Stomach (tissue), 9 donors: ENCODE data around the gene PHF21A. TPM values are rescaled to one million over a fixed set of nuclear protein-coding genes. Genes with fewer than 3 reads are reported as not detected.
A peak's percentile ranks its signal among the peaks of the same experiment; 100 is the strongest.

ENCODE experiments used
- DNase-seq, 2 donors: peaks; one replicate each; pipeline versions ENCODE4 v3.0.0 to v3.0.0-alpha.2; 2013 to 2019
- H3K27ac ChIP-seq, 5 donors: fragments of 200-600 bp in 4 of 5; sonication (generic) in 4 of 5; one replicate each; pipeline ENCODE4 v1.5.1; 2013 to 2019; ENCODE audit warnings: mild to moderate bottlenecking in 1 of 5, moderate library complexity in 1 of 5
- H3K27me3 ChIP-seq, 3 donors: fragments of 200-600 bp; sonication (generic); one replicate each; pipeline ENCODE4 v1.5.1; 2017 to 2019; ENCODE audit warnings: mixed run types in 1 of 3
- H3K36me3 ChIP-seq, 4 donors: fragments of 200-600 bp; sonication (generic); 1 replicate in 3 of 4; 2 replicates in 1 of 4; pipeline ENCODE4 v1.5.1; 2016 to 2019
- H3K4me1 ChIP-seq, 4 donors: fragments of 200-600 bp; sonication (generic); one replicate each; pipeline ENCODE4 v1.5.1; 2016 to 2019
- H3K4me3 ChIP-seq, 4 donors: fragments of 200-600 bp; sonication (generic) in 3 of 4; one replicate each; pipeline ENCODE4 v1.5.1; 2016 to 2019; ENCODE audit warnings: mild to moderate bottlenecking in 1 of 4
- H3K9me3 ChIP-seq, 4 donors: fragments of 200-600 bp; sonication (generic); one replicate each; pipeline ENCODE4 v1.5.1; 2016 to 2019
- EP300 ChIP-seq: sonication (generic); formaldehyde crosslinking; IDR thresholded peaks from one replicate; pipeline ENCODE4 v1.6.1; 2017; ENCODE audit warnings: antibody characterized with exemption
- POLR2A ChIP-seq, 4 donors: fragments of 450-650 bp; IDR thresholded peaks; one replicate each; pipeline ENCODE4 v1.6.1; 2016; ENCODE audit warnings: antibody characterized with exemption in 4 of 4, control low read depth in 2 of 4, mild to moderate bottlenecking in 1 of 4, moderate library complexity in 1 of 4
- POLR2AphosphoS5 ChIP-seq, 3 donors: sonication (generic); formaldehyde crosslinking; IDR thresholded peaks; one replicate each; pipeline ENCODE4 v1.6.1; 2016; ENCODE audit warnings: antibody characterized with exemption in 3 of 3
- WGBS, 5 donors: extraction: QIAGEN DNeasy Blood & Tissue Kit in 3 of 5; methylation state at CpG; one replicate each; pipeline versions ENCODE4 v1.1.5 to v1.1.7; 2013 to 2018; 5-methylcytosine and 5-hydroxymethylcytosine counted together
- intact Hi-C: fragments of 100-400 bp; cut with DNase I; formaldehyde crosslinking; loops from one replicate; pipeline ENCODE4 v1.15.1; 2023; ENCODE audit warnings: low total_unique reads
- polyA plus RNA-seq, 3 donors: library from polyadenylated mRNA; stranded (reverse); fragments of 200-250 nt; gene quantifications; one replicate each; pipeline ENCODE4 v1.2.3, GENCODE V29; 2013
- total RNA-seq, 5 donors: library from RNA; depleted of rRNA; stranded (reverse); fragments of >200 nt; gene quantifications; one replicate each; pipeline versions ENCODE4 v1.1.0 to v1.2.3, GENCODE V29; 2014 to 2016
- TF ChIP-seq, protein P1 (sequence below), 7 experiments: fragments of 450-650 bp in 4 of 7; fragments of 200-600 bp in 3 of 7; sonication (generic) in 3 of 7; IDR thresholded peaks; one replicate each; pipeline ENCODE4 v1.5.1; 2016 to 2019; ENCODE audit warnings: antibody characterized with exemption in 7 of 7, control low read depth in 2 of 7, mild to moderate bottlenecking in 1 of 7
- donor health status: healthy with polysubstance abuse.
- donor health status: Bipolar disorder and iron deficiency.
- donor health status: healthy.

Gene PHF21A
- total and polyA plus RNA-seq, 8 donors, result 6.1 to 67.0 (median 18.6) TPM

GRCh38 chr11:45886816-45887520 lies 234.3 kb downstream of the PHF21A start:
- no peak overlapping the region for H3K27ac ChIP-seq
- TF ChIP-seq POLR2AphosphoS5 (IDR thresholded peaks at IDR 0.05), result no peak
- no peak for TF ChIP-seq POLR2A (IDR thresholded peaks at IDR 0.05)
- no peak for TF ChIP-seq EP300
- TF ChIP-seq, protein P1, sequence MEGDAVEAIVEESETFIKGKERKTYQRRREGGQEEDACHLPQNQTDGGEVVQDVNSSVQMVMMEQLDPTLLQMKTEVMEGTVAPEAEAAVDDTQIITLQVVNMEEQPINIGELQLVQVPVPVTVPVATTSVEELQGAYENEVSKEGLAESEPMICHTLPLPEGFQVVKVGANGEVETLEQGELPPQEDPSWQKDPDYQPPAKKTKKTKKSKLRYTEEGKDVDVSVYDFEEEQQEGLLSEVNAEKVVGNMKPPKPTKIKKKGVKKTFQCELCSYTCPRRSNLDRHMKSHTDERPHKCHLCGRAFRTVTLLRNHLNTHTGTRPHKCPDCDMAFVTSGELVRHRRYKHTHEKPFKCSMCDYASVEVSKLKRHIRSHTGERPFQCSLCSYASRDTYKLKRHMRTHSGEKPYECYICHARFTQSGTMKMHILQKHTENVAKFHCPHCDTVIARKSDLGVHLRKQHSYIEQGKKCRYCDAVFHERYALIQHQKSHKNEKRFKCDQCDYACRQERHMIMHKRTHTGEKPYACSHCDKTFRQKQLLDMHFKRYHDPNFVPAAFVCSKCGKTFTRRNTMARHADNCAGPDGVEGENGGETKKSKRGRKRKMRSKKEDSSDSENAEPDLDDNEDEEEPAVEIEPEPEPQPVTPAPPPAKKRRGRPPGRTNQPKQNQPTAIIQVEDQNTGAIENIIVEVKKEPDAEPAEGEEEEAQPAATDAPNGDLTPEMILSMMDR (IDR thresholded peaks at IDR 0.05), result no peak
- H3K36me3 ChIP-seq, result peaks cover 6 to 17% (median 10%) of the 10 kb centered on the region in 4 donors
- H3K9me3 ChIP-seq, result no peaks in the 10 kb centered on the region
- H3K4me3 ChIP-seq, result no peak overlapping the region
- H3K27me3 ChIP-seq, result peaks cover 0 to 10% (median 0%) of the 10 kb centered on the region in 3 donors
- H3K4me1 ChIP-seq, result peaks cover 5 to 21% (median 12%) of the 10 kb centered on the region in 4 donors
- WGBS, 5 donors, result 85 to 95% (median 89%) methylated on average over 4 of the region's 4 CpGs
- intact Hi-C loops, result no loop called here
- DNase-seq, result no peak

- DNase-seq, result peak in 1 of 2 donors; percentile 41
- H3K27ac ChIP-seq, result peak overlapping the region in 1 of 5 donors; percentile 42
- intact Hi-C loops, result no loop called here
- peak overlapping the region; percentile 49 to 65 (median 60) for H3K4me3 ChIP-seq
- H3K4me1 ChIP-seq, result peaks cover 8 to 28% (median 12%) of the 10 kb centered on the region in 4 donors
- TF ChIP-seq EP300 (no peak), POLR2A (IDR thresholded peaks at IDR 0.05) (no peak), POLR2AphosphoS5 (IDR thresholded peaks at IDR 0.05) (no peak)
- TF ChIP-seq, protein P1 (IDR thresholded peaks at IDR 0.05), result no peak
- H3K27me3 ChIP-seq, result peaks cover 0 to 10% (median 0%) of the 10 kb centered on the region in 3 donors
- H3K36me3 ChIP-seq, result peaks cover 14 to 26% (median 18%) of the 10 kb centered on the region in 4 donors
- no peaks in the 10 kb centered on the region for H3K9me3 ChIP-seq
- 14 to 27% (median 18%) methylated on average over 13 to 43 of the region's 43 CpGs for WGBS, 5 donors
Observed at GRCh38 chr11:45885921-45886721, 235.1 kb downstream of the PHF21A start.

GRCh38 chr11:45885274-45885920 lies 235.9 kb downstream of the PHF21A start, which contains the start of gene MAPK8IP1:
MAPK8IP1 (plus strand) TSS chr11:45885651; CDS start chr11:45885821, 170 bp downstream.
- peak; percentile 62 to 84 for DNase-seq
- peak within 1 kb of the TSS; percentile 49 to 65 (median 60) for H3K4me3 ChIP-seq
- WGBS, 5 donors, result 1 to 4% (median 2%) methylated on average over 23 to 73 of the region's 73 CpGs

More at GRCh38 chr11:45885274-45885920, 235.9 kb downstream of the PHF21A start, which contains the start of gene MAPK8IP1:
- Histone ChIP-seq H3K4me1 (peaks cover 8 to 35% (median 12%) of the 10 kb centered on the region in 4 donors), H3K36me3 (peaks cover 22 to 33% (median 25%) of the 10 kb centered on the region in 4 donors), H3K27me3 (peaks cover 0 to 10% (median 0%) of the 10 kb centered on the region in 3 donors), H3K27ac (peak within 1 kb of the TSS in 1 of 5 donors; percentile 42), H3K9me3 (no peaks in the 10 kb centered on the region)
- no peak for TF ChIP-seq POLR2A (IDR thresholded peaks at IDR 0.05)
- TF ChIP-seq, protein P1 (IDR thresholded peaks at IDR 0.05), result no peak
- TF ChIP-seq POLR2AphosphoS5 (IDR thresholded peaks at IDR 0.05), result peak in 1 of 3 donors; percentile 16
- no peak for TF ChIP-seq EP300
- intact Hi-C loops, result no loop called here
